Activated CD4-positive, alpha-beta T cell treated with anti-CD3 and anti-CD28 coated beads for 36 hours (primary cell): ENCODE measurements around the gene TXNL1. TPM values are rescaled to one million over a fixed set of nuclear protein-coding genes. Genes with fewer than 3 reads are reported as not detected.

ENCODE experiments used
- total RNA-seq, 2 experiments: library from RNA; stranded (reverse); gene quantifications; one replicate each; pipeline ENCODE4 v1.2.3, GENCODE V29; 2021

The TXNL1 gene
- total RNA-seq, 2 experiments from 2014 or later, result 75.3 to 87.0 TPM

Other genes with a start within 250 kb of the TXNL1 start
- 10 to 100 TPM; 21.5 to 23.1 TPM for gene WDR7, start 12.8 kb upstream of the TXNL1 start, total RNA-seq